GM19328 (cell line): Measurements from ENCODE around the gene TRMU.

ENCODE experiments used
- ATAC-seq: cut with Tn5 transposase; IDR thresholded peaks from one replicate; pipeline ENCODE4 v1.9.1; 2021; ENCODE audit warnings: mild to moderate bottlenecking, moderate library complexity; ENCODE audit not compliant: unreplicated experiment

TRMU gene

DNA sequence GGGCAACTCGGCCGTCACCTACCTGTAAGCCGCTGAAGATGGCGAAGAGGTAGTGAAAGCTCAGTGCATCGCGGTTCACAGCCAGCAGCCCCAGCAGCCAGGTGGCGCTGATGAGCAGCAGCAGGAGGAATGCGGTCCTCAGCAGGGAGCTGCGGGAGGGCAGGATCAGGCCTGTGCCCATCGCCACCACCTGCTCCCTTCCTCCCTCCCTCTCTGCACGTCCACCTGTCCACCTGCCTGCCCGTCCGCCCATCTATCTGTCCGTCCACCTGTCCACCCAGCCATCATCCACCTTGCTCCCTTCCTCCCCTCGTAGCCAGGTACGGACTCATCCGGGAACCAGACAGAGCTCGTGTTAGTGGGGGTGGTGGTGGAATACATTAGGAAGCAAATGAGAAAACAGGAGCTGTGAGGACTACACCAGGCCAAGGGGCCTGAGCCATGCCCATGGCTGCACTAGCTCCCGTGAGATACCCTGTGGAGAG lies 32.2 kb downstream of the TRMU start:
- no peak for ATAC-seq

DNA sequence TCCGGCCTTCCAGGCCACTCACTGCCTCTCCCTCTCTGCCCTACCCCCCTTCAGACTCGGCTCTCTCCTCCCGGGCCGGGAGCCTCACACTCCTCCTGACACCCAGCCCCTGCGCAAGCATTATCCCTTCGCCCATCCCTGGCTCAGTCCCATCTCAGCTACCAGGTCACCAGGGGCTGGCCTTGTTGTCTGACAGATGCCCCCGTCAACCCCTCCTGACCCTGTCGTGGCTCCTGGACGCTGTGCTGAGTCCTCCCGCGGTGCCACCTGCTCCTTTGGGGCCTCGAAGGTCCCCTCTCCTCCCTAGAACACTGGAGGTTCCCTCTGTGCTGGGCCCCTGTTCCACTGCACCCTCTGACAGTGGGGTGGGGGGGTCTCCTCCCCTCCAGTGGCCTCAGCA lies 32.9 kb downstream of the TRMU start:
- ATAC-seq: no peak

DNA sequence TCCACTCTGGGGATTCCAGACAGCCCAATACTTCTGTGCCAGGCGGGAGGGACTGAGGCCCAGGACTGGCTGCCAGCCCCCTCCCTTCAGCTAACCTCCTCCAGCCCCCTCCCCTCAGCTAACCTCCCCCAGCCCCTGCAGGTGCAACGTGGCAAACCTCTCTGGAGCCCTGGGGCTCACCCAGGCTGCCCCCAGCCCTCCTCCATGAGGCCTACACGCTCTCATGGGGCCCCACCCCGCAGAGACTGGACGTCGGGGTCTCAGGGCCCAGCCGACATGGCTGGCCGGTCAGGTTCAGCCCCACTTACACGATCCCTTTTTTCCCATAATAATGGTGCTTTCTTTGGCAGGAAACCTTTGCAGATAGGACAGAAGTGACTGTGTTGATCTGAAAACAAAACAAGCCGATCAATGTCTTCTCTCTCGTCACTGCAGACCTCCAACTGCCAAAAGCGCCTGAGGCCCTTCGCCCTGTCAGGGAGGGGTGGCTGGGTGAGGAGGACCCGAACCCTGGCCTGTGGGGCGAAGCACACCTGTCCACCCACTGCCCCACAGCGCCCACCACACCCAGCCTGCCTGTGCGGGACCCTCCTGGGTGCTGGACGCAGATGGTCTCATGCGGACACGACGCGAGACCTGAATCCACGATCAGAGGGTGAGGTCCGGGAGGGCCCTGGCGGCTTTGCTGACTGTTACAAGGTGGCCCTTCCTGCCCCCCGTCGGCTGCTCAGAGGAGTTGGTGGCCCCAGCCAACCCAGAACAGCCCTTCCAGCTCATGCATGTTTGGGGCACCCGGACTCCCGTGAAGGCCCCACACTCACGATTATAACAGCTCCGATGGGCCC lies 33.6 kb downstream of the TRMU start:
- ATAC-seq: no peak

DNA sequence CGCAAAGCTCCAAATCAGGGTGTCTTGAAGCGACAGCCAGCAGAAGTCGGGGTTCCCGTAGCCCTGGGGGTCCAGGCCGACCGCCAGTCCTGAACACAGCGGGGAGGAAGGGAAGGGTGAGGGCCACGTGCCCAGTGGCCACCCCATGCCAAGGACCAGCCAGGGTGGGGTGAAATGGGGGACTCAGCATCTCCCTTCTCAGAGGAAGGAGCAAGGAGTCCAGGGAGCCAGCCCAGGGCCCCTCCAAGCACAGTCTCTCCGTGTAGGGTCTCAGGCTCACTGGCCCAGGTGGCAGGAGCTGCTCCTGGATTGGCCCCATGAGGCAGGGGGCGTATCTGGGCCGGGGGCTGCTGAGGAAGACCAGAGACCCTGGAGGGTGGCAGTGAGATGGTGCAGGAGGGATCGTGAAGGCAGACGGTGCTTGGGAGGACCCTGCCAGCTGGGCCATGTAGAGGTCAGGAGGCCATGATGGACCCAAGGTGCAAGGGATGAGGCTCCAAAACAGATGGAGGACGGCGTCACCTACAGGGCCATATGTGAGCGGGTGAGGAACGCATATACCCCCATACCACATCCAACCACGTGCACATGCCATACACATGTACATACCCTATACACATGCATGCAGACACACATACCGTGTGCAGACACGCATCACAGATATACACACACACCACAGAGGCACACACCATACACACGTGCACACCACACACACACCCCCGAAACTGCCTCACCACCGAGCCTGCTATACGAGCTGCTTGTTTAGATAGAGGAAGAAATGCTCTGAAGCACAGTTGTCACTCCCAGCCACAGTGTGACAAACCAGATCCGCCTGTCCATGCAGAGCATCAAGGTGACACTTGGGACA lies 34.4 kb downstream of the TRMU start:
- no peak for ATAC-seq

DNA sequence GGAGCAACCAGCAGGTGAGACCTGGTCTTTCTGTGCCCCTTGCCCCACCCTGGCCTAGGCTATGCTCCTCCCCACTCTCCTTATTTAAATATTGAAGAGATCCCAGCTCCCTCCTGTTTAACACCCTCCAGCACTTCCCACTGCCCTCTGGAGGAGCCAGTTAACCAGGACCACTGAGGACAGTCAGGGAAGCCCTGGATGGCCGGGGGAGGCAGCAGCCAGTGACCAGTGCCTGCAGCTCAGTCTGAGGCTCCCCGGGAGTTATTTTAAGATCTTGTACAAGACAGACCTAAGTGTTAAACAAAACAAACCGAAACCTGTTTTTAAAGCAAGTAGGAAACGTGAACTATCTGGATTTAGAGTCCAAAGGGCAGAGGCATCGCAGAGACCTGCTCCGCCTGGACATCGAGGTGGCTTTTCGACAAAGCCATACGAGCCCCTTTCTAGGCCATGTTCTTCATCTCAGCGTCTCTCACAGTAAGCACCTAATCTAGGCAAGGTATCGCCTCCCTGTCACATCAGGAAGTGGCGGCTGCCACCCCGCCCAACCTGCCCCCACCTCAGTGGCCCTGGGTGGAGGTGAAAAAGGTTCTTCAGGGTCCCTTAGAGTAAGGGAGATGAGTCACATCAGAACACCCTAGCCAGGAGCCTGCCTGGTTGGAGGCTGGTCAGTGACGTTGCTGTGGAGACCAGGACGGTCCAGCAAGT lies 35.2 kb downstream of the TRMU start:
- ATAC-seq: no peak

DNA sequence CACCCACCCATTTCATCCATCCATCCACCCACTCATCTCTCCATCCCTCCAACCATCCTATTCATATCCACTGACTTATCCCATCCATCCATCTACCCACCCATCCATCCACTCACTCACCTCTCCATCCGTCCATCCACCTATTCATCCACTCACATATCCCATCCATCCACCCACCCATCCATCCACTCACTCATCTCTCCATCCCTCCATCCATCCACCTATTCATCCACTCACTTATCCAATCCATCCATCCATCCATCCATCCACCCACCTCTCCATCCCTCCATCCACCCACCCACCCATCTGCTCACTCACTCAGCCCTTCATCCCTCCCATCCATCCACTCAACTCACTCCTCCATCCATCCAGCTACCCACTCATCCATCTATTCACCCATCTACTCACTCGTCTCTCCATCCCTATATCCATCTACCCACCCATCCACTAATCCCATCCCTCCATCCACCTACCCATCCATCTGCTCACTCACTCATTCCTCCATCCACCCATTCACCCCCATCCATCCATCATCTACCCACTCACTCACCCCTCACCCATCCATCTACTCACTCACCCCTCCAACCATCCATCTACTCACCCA lies 36.2 kb downstream of the TRMU start:
- ATAC-seq: no peak

DNA sequence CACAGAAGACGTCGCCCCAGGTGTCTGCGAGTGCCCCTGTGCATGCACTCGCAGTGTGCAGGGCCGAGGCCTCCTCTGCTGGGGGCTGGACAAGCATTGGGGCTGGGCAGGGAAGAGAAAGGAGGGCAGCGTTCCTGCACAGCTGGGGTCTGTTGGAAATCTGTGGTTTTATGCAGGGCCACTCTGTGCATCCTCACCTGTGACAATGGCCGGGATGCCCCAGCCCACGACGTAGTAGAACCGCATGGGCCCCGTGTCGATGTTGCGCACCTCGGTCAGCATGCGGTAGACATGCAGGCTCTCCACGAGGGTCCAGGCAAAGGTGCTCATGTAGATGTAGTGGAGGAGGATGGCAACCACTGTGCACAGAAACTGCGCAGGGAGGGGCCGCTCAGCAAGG lies 37.2 kb downstream of the TRMU start:
- no peak for ATAC-seq

DNA sequence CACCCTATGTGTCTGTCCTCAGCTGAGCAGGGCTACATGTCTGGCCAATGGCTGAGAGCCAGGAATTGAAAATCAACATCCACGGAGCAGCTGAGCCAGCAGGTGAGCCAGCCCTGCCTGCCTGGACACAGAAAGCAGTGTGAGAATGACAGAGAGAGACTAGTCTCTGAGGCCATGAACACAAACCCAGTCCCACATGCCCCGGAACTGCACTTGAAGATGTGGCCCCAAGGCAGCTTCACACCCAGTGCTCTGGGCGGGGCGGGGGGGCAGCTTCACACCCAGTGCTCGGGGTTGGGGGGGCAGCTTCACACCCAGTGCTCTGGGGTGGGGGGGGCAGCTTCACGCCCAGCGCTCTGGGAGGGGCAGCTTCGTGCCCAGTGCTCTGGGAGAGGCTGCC lies 37.6 kb downstream of the TRMU start:
- no peak for ATAC-seq

DNA sequence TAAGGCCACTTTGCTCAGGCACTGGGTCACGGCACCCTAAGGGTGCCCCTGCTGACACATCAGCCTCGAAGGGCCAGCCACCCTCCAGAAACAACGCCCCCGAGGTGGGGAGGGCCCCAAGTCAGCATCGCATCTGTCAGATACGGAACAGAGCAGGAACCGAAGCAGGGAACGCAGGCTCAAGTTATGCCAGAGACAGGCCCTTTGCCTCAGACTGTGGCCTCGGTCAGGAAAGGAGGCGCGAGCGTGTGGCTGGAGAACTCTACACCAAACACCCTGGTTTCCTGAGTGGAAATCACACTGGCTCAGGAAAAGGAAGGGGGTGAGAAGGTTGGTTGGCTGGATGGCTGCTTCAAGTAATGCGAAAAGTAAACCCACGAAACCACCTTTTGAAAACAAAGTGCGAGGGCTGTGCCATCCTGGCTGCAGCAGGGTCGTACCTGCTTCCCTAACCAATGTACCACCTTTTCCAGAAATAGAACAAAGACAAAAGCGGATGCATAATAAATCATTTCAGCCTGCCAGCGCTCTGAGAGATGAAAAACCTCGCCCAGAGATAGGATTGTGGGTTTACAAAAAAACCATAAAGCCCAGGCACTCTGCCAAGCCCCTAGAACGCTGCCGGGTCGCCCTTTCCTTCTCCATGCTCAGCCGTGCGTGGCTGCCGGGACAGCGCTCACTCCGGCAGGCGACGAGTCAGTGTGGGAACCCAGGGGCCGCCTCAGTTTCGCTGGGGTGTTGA lies 38.6 kb downstream of the TRMU start:
- ATAC-seq: no peak

DNA sequence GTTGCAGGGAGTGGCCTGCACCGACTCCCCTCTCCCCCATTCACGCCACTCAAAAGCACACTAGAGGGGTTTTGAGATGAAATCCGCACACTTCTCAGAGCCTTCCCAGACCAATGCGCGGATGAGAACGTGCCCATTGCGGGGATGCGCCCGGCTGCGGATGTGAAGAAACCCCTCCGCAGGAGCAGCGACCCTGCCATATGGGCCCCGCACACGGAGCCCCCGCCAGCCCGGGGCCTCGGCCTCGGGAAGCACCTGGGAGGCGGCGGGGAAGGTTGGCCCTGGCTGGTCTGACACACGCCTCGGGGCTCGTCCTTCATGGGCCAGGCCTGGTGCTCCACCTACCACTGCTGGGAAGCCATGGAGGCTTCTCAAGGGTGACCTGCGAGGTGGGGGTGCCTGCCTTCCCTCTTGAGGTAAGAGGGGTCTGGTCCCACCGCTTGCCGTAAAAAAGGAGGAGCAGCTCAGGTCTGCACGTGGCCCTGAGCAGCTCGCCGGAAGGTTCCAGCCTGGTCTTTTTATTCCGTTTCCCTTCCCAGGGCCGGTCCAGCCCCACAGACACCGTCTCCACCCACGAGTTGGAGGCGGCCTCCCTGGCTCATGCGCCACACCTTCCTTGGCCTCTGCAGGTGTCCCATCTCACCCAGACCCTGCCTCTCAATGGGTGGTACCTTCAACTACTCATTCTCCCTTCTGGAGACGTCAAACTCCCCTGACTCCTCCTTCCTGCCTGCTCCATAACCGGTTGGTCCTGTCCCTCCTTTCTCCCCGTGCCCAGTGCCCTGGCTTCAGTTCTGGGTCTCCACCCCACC lies 39.4 kb downstream of the TRMU start:
- ATAC-seq: no peak

DNA sequence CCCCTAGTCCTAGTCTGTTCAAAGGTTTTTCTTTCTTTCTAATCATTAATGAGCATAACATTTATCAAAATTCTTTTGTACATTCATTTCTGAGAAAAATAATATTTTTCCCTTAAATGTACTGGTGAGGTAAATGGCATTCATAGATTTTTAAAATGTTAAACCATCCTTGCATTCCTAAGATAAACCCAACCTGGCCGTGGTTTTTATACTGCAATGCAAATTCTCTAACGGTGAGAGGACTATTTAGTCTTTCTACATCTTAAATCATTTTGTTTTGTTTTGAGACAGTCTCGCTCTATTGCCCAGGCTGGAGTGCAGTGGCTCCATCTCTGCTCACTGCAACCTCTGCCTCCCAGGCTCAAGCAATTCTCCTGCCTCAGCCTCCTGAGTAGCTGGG lies 40.6 kb downstream of the TRMU start:
- no peak for ATAC-seq

DNA sequence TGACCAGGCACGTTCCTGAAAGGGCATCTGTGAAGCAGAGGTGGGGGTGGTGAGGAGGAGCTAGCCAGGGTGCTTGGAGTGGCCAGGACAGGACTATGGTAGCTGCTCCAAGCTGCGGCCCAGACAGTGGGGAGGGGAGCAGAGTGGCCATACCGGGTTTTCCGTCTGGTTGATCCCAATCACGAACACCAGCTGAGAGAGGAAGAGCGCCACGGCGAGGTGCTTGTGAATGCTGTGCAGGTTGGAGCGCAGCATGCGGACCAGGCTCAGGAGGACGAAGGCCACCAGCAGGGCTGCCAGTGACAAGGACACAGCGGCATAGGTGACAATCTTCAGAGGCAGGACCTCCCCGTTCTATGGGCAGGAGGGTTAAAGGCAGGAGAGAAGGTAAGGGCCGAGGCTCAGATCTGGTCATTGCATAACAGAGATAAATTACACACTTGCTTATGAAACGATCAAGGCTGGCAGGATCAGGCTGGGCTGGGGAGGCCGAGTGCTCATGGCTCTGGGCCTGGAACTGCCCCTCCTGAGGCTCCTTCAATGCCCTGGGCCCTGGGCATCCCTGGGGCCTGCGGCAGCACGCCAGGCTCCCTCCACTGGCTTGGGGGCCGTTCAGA lies 41.5 kb downstream of the TRMU start:
- no peak for ATAC-seq

DNA sequence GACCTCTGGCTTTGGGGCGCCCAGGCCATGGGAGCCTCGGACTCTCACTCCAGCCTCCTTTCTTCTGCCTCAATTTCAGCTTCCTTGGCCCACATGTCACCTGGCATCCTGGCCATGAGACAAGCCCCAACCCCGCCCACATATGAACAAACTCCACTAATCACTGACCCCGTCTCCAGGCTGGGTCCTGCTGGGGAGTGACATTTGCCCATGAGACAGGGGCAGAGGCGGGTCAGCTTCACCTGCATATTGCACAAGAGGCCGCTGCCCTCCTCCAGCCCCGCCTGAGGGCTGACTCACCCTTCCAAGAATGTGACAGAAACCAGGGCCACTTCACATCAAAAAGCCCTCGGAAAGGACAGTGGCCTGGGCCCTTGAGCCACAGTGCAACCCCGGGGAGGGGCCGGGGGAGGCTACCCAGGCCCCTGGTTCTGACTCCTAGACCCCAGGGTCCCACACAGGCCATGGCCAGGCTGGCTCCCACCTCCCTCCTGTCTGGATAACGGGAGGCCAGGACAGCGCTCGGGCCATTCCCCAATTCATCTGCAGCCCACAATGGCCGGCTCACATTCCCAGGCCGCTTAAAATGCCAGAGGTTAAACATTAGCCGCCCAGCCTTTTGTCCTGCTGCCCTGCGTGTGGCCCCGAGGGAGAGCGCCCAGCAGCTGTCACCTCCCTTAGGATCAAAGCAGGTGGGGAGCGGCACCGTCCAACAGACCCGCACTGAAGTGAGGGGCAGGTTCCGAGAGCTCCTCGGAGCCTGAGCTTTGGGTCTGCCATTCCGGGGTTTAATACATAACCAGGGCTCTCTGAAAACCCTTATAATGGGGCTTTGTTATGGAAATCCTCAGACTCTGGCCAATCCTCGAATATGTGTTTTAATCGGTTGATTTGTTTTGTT lies 42.3 kb downstream of the TRMU start:
- ATAC-seq: no peak

DNA sequence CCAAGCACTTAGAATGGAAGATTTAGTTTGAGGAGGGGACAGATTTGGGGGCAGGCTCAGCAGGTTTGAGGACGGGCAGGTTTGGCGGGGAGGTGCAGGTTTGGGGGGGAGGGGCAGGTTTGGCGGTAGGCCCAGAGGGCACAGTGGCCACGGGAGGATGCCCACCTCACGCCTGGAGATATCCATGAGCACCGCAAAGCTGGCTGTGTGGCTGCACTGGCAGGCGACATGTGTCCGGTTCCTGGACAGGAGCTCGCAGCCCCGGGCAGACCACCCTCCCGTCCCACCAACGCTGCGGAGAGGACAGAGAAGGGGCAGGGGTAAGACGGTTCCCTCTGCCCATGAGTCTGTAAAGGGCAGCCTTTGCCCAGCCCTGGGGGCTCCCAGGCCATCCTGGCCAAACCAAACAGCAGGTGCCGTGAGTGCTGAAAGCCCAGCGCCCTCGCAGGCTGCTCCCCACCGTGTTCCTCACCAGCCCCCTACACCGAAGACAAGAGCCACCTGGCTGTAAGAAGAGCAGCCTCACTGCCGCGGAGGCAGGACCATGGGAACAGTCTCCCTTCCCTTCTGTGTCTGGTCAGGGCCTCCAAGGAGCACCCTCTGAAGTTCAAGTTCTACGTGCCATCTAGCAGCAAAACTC lies 43.0 kb downstream of the TRMU start:
- no peak for ATAC-seq

DNA sequence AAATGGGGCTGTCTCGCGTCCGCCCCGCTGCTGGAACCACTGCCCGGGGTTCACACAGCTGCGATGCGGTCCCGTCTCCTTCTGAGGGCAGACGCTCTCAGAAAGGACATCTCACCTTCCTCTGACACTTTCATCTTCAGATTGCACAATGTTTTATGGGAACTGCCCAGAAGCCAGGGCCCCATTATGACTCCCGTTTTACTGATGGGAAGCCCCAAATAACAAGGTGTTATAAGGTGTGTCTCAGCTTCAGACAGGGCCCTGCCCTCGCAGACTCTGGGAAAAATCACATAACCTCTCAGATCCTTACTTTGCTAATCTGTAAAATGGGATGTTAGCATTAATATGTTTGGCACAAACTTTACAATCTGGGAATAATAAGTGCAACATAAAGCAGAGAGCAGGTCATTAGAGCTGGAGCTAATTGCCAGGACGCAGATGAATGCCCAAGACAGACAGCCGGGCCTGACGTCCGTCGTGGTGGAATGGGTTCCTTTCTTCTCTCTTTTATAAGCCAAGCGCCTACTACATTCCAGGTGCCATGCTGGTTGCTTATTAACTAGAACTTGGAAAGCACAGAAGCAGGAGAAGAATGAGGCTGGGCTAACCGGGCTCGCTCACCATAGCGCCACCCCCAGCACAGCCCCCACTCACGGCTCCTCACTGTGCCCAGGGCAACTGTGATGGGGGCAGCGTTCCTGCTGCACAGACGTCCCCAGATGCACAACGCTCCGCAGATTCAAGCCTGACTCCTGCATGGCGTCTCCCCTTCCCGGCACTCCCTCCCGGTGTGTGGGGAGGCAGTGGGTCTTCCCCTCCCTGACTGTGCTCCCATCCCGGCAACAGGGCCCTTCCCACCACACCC lies 43.8 kb downstream of the TRMU start:
- ATAC-seq: no peak

DNA sequence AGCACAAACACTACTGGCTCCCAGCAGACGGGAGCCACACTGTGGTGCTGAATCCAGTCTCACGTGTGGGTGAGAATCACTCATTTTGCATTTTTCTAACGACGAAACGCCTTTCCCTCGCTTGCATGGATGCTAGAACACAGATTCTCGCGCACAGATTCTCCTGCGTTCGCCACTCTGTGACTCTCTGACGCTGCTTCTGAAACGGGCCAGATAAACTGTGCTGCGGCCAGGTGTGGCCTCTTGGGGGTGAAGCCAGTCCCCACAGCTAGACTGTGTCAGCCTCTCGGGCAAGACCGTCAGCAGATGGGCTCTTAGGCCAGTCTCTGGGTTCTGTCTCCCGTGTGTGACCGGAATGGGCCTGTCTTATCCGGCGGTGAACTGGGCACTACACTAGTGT lies 44.6 kb downstream of the TRMU start:
- no peak for ATAC-seq

DNA sequence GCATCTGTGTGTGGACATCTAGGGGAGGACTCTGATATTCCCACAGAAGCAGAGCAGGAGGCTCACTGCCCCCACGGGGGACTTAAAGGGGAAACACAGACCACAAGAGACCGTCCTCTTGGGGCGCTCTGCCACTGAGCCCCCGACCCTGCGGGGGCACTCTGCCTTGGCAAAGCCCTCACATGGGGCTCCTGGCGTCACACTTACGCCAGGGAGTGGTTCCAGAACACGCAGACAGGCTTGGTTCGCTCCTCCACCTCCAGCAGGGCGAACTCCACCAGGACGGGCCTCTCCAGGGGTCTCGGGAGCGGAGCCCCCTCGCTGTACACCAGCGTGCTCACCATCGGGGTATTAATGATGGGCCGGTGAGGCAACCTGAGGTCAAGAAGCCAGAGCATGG lies 45.1 kb downstream of the TRMU start:
- no peak for ATAC-seq
